PC-9 (cell line): ENCODE measurements around the gene PRKAA2.

ENCODE experiments used
- CTCF ChIP-seq: fragments of 200-600 bp; sonication (generic); conservative IDR thresholded peaks from 2 replicates; pipeline ENCODE4 v1.6.1; 2017; ENCODE audit warnings: mixed run types, antibody characterized with exemption, mild to moderate bottlenecking, moderate library complexity
- EZH2 ChIP-seq: fragments of 200-600 bp; sonication (generic); IDR thresholded peaks from 2 replicates; pipeline ENCODE4 v1.8.0; 2017; ENCODE audit warnings: antibody characterized with exemption, low read depth

GRCh38 chr1:56658254-56658653, 13.1 kb downstream of the PRKAA2 start:
- no peak for TF ChIP-seq CTCF
- TF ChIP-seq EZH2: no peak
